IPS DF 6.9 (cell line): ENCODE data around the gene WDFY4.

ENCODE experiments used
- DNase-seq: peaks from one replicate; pipeline ENCODE4 v3.0.0-alpha.2; 2013; ENCODE audit warnings: low read depth, low spot score
- H3K27ac ChIP-seq: one replicate; pipeline ENCODE4 v1.5.1; 2013; ENCODE audit warnings: low read length, control low read depth
- H3K27me3 ChIP-seq: 2 replicates; pipeline ENCODE4 v1.6.1; 2013; ENCODE audit warnings: mild to moderate bottlenecking, low read length; ENCODE audit not compliant: control insufficient read depth, insufficient read depth
- H3K36me3 ChIP-seq: 2 replicates; pipeline ENCODE4 v1.6.1; 2013; ENCODE audit warnings: low read length; ENCODE audit not compliant: control insufficient read depth, insufficient read depth
- H3K4me1 ChIP-seq: 2 replicates; pipeline ENCODE4 v1.6.1; 2013; ENCODE audit warnings: low read length; ENCODE audit not compliant: control insufficient read depth, insufficient read depth
- H3K4me3 ChIP-seq: 2 replicates; pipeline ENCODE4 v1.5.1; 2013; ENCODE audit warnings: mild to moderate bottlenecking, low read length
- H3K9me3 ChIP-seq: 2 replicates; pipeline ENCODE4 v1.6.1; 2013; ENCODE audit warnings: low read length, inconsistent platforms; ENCODE audit not compliant: control insufficient read depth, insufficient read depth
- WGBS: extraction: QIAGEN DNeasy Blood & Tissue Kit; methylation state at CpG from one replicate; pipeline ENCODE4 v1.1.7; 2013; ENCODE audit warnings: mixed read lengths, missing lambda C conversion rate; ENCODE audit not compliant: insufficient read length, insufficient coverage; 5-methylcytosine and 5-hydroxymethylcytosine counted together

WDFY4 gene

DNA sequence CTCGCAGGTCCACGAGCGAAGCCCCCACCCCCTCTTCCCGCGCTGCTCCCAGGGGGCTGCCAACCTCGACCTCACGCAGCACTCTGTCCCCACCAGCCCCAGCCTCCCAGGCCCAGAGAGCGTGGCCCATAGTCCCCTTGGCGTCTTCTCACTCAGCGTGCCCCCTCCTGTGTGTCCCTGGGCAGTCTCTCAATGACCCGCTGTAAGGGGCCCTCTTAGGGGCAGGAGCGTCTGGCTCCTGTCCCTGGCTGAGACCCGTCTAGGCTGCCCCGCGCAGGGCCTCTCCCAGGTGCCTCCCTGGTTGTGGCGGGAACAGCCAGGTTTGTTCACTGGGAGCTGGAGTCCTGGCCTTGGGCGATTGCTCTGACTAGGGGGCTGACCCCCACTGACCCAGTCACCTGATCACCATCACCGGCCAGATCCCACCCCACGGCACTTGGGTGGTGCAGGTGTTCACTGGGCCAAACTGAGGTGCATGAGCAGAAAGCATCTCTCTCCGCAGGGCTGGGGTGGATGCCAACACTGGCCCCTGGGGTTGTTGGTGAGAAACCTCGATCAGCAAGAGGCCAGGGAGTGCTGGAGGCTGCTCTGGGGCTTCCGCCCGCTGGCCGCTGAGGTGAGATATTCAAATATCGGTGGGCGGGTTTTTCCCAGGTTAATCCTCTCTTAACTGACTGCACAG, 12.6 kb upstream of the WDFY4 start:
- H3K4me3 ChIP-seq, result no peak overlapping the region

DNA sequence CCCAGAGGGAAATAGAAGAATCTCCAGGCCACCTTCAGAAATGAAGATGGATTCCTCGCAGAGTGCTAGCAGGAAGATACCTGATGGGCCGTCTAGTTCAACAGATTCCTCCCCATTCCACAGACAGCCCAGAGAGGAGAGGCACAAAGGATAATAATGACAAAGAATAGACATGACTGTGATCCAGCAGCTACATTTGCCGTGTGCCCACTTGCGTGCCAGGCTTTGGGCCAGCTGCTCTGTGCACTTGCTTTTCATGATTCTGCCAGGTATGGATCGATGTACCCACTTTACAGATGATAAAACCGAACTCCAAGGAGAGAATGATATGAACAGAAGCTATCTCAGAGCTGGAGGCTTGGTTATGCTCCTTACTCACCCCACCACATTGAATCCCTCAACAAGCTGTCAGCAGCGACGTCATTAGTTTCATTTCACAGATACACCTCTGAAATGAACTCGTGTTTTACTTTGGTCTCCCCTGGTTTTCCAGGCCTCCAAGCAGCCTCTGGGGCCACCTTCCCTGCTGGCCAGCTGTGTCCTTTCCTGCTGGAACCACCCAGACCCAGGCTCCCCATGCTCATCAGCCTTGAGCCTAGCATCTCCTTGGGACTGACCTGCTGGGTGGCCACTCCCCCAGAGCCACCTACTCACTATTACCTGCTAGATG, 11.9 kb upstream of the WDFY4 start:
- no peak overlapping the region for H3K4me3 ChIP-seq
- H3K27ac ChIP-seq, result no peak overlapping the region

More for the DNA sequence above, 12.6 kb upstream of the WDFY4 start:
- WGBS, result no CpG with 5 or more reads among the region's 26 CpGs
- DNase-seq, result no peak
- Histone ChIP-seq H3K36me3 (no peaks in the 10 kb centered on the region), H3K27me3 (no peaks in the 10 kb centered on the region), H3K27ac (no peak overlapping the region), H3K9me3 (no peaks in the 10 kb centered on the region), H3K4me1 (peaks cover 2% of the 10 kb centered on the region; the same call in 1 of the 2 replicates)

GRCh38 chr10:48677625-48678024, 7.0 kb upstream of the WDFY4 start:
- H3K4me3 ChIP-seq, result no peak overlapping the region
- DNase-seq, result no peak
- H3K4me1 ChIP-seq, result no peaks in the 10 kb centered on the region
- no peaks in the 10 kb centered on the region for H3K27me3 ChIP-seq
- H3K27ac ChIP-seq, result no peak overlapping the region
- no peaks in the 10 kb centered on the region for H3K9me3 ChIP-seq
- WGBS, result no CpG with 5 or more reads among the region's 2 CpGs
- no peaks in the 10 kb centered on the region for H3K36me3 ChIP-seq

More for the DNA sequence above, 11.9 kb upstream of the WDFY4 start:
- WGBS, result no CpG with 5 or more reads among the region's 9 CpGs
- Histone ChIP-seq H3K9me3 (no peaks in the 10 kb centered on the region), H3K27me3 (no peaks in the 10 kb centered on the region), H3K4me1 (peaks cover 2% of the 10 kb centered on the region; the same call in 1 of the 2 replicates), H3K36me3 (no peaks in the 10 kb centered on the region)
- DNase-seq, result no peak

DNA sequence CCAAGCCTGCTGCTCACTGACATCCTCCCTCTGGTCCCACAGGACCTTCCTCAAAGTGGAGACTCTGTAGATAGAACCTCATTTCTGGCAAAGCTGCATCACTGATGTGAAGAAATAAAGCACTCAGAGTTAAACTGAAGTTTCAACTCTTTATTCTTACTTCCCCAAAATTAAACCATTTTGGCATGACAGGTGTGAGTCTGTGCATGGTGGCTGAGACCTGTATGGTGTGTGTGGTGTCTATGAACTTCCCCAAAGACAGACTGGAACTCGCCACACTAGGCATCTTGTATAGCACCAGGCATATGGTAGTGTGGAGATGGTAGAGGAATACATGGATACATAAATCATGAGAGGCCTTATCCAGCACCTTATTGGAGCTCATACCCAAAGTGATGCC, 6.6 kb upstream of the WDFY4 start:
- Histone ChIP-seq H3K27ac (no peak overlapping the region), H3K4me1 (no peaks in the 10 kb centered on the region), H3K27me3 (no peaks in the 10 kb centered on the region), H3K36me3 (no peaks in the 10 kb centered on the region), H3K9me3 (no peaks in the 10 kb centered on the region), H3K4me3 (no peak overlapping the region)
- WGBS, result no CpG with 5 or more reads among the region's 1 CpG
- DNase-seq, result no peak

- Histone ChIP-seq H3K9me3 (no peaks in the 10 kb centered on the region), H3K4me1 (no peaks in the 10 kb centered on the region), H3K36me3 (no peaks in the 10 kb centered on the region), H3K27me3 (no peaks in the 10 kb centered on the region), H3K4me3 (no peak overlapping the region), H3K27ac (no peak overlapping the region)
- WGBS, result no CpG with 5 or more reads among the region's 3 CpGs
- no peak for DNase-seq
Observed at GRCh38 chr10:48681740-48682139, 2.9 kb upstream of the WDFY4 start.

GRCh38 chr10:48682265-48682664, 2.4 kb upstream of the WDFY4 start:
- Histone ChIP-seq H3K4me3 (no peak overlapping the region), H3K4me1 (no peaks in the 10 kb centered on the region), H3K27me3 (no peaks in the 10 kb centered on the region), H3K27ac (no peak overlapping the region), H3K36me3 (no peaks in the 10 kb centered on the region), H3K9me3 (no peaks in the 10 kb centered on the region)
- WGBS, result no CpG with 5 or more reads among the region's 3 CpGs
- DNase-seq, result no peak

GRCh38 chr10:48683424-48683823, 1.2 kb upstream of the WDFY4 start:
- Histone ChIP-seq H3K27me3 (no peaks in the 10 kb centered on the region), H3K4me1 (no peaks in the 10 kb centered on the region), H3K36me3 (no peaks in the 10 kb centered on the region), H3K4me3 (no peak overlapping the region), H3K27ac (no peak overlapping the region), H3K9me3 (no peaks in the 10 kb centered on the region)
- no CpG with 5 or more reads among the region's 6 CpGs for WGBS
- no peak for DNase-seq

- H3K36me3 ChIP-seq, result no peaks in the 10 kb centered on the region
- no CpG with 5 or more reads among the region's 5 CpGs for WGBS
- H3K9me3 ChIP-seq, result no peaks in the 10 kb centered on the region
- H3K4me1 ChIP-seq, result no peaks in the 10 kb centered on the region
- H3K27me3 ChIP-seq, result no peaks in the 10 kb centered on the region
- H3K4me3 ChIP-seq, result no peak overlapping the region
- no peak for DNase-seq
- H3K27ac ChIP-seq, result no peak overlapping the region
Observed at GRCh38 chr10:48683868-48684267, 805 bp upstream of the WDFY4 start.

- H3K4me1 ChIP-seq, result no peaks in the 10 kb centered on the region
- DNase-seq, result no peak
- no CpG with 5 or more reads among the region's 6 CpGs for WGBS
- H3K27ac ChIP-seq, result no peak overlapping the region
- no peak overlapping the region for H3K4me3 ChIP-seq
- no peaks in the 10 kb centered on the region for H3K9me3 ChIP-seq
- no peaks in the 10 kb centered on the region for H3K36me3 ChIP-seq
- no peaks in the 10 kb centered on the region for H3K27me3 ChIP-seq
Observed at GRCh38 chr10:48684463-48684791, 246 bp upstream of the WDFY4 start.

DNA sequence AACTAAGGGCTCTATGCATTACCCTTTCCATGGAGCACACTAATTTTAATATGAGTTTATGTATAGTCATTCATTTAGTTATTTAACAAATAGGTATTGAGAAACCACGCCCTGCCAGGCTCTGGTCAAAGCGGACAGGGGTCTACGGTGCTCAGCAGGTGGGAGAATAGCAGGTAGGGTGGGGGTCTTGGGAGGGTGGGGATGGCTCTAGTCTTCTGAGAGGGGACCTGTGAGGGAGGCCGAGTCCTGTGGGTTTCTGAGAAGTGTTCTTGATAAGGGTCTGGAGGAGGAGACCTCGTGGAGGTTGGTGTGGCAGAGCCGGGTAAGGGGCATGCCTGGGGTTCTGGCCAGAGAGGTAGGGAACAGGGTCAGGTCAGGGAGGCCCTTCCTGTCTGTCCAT, 1.1 kb downstream of the WDFY4 start:
- no peaks in the 10 kb centered on the region for H3K4me1 ChIP-seq
- no CpG with 5 or more reads among the region's 6 CpGs for WGBS

More for the DNA sequence above, 1.1 kb downstream of the WDFY4 start:
- no peak overlapping the region for H3K27ac ChIP-seq
- no peak overlapping the region for H3K4me3 ChIP-seq
- no peak for DNase-seq
- no peaks in the 10 kb centered on the region for H3K27me3 ChIP-seq
- H3K36me3 ChIP-seq, result no peaks in the 10 kb centered on the region
- H3K9me3 ChIP-seq, result no peaks in the 10 kb centered on the region
